Measurements from ENCODE around the gene RAPGEF1. TPM values are rescaled to one million over a fixed set of nuclear protein-coding genes. Genes with fewer than 3 reads are reported as not detected.

Gene RAPGEF1
- 52.0 TPM for total RNA-seq

GRCh38 chr9:131739959-131740648 lies at the start of gene RAPGEF1:
Gene RAPGEF1, minus strand, starts transcription at chr9:131740076. Its CDS starts 246 bp downstream, at chr9:131739830.

DNA sequence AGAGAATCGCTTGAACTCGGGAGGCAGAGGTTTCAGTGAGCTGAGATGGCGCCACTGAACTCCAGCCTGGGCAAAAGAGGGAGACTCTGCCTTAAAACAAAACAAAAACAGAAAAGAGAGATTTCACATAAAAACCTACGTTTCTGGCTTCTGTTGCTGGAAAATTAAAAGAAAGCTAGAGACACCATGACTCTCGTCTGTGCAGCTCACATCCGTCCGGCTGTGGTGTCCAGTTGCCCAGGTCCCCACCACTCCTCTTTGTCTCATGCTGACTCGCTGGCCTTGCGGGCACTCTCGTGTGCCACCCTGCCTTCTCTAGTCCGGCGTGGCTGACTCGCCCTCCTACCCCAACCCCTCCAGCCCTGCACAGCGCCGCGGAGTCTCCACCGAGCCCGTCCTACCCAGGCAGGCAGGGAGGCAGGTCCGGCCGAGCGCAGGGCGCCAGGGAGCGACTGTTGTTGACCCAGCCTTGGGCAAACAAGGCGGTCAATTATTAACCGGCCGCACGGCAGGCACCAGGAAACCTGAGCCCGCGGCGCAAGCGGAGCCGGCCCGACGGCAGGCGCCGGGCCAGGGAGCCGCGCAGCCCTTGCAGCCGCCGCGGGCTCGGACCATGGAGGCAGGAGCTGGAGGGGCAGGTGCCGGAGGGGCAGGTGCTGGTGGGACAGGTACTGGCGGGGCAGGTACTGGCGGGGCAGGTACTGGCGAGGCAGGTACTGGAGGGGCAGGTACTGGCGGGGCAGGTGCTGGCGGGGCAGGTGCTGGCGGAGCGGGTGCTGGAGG lies 194.7 kb downstream of the RAPGEF1 start, which contains the start of gene PRRT1B:
PRRT1B (plus strand) TSS at position 521 of the 783 bp plus-strand sequence; CDS start at position 614, 93 bp downstream.

GRCh38 chr9:131530920-131531832 lies 208.7 kb downstream of the RAPGEF1 start, which contains the start of gene UCK1:
Gene UCK1, minus strand, starts transcription at chr9:131531263. Its CDS starts 89 bp downstream, at chr9:131531174.

Other genes with a start within 250 kb of the RAPGEF1 start
- 57.3 TPM for gene POMT1, start 237.2 kb downstream of the RAPGEF1 start, total RNA-seq
- gene UCK1, start 208.8 kb downstream of the RAPGEF1 start, total RNA-seq = 29.6 TPM
- not detected for gene PRRT1B, start 194.6 kb downstream of the RAPGEF1 start, total RNA-seq